ENCODE data around the gene ASAP2.

Gene ASAP2

DNA sequence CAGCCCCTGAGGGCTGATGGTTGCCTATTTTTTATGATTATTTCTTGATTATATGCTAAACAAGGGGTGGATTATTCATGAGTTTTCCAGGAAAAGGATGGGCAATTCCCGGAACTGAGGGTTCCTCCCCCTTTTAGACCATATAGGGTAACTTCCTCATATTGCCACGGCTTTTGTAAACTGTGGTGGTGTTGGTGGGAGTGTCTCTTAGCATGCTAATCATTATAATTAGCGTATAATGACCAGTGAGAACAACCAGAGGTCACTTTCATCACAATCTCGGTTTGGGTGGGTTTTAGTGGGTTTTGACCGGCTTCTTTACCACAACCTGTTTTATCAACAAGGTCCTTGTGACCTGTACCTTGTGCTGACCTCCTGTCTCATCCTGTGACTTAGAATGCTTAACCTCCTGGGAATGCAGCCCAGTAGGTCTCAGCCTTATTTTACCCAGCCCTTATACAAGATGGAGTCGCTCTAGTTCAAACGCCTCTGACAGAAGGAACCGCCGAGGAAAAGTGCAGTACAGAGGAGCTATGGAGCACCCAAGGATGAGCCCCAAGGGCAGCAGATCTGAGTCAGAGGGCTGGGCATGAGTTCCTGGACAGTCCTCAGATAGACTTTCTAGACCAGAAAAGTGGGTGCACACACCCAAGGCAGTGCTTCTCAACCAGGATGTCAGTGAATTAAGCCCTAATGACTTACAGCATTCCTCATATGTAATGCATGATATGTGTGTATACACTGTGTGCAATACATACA lies 37.1 kb upstream of the ASAP2 start:
- Histone ChIP-seq H2BK12ac (ENCODE audit: low read length) (no peak overlapping the region), H3K4ac (ENCODE audit: low read length) (no peak overlapping the region), H3K4me3 (ENCODE audit: low read length in 2 of 2) (no peak overlapping the region), H3K9me3 (replicated peaks in 1 of 2; ENCODE audit: control insufficient read depth in 2 of 2, insufficient read depth in 1 of 2, low read depth in 1 of 2, low read length in 2 of 2) (no peaks in the 10 kb centered on the region), H3K18ac (ENCODE audit: low read length) (no peak overlapping the region), H4K8ac (ENCODE audit: low read depth, low read length) (no peak overlapping the region), H3K36me3 (replicated peaks in 1 of 2; ENCODE audit: control insufficient read depth in 2 of 2, insufficient read depth in 2 of 2, low read length in 2 of 2) (no peaks in the 10 kb centered on the region), H3K14ac (ENCODE audit: low read length) (no peak overlapping the region), H3K27me3 (ENCODE audit: control insufficient read depth in 3 of 3, insufficient read depth in 3 of 3, low read depth in 1 of 3, low read length in 3 of 3) (no peaks in the 10 kb centered on the region), H2BK120ac (ENCODE audit: low read depth, low read length) (no peak overlapping the region), H3K9ac (ENCODE audit: low read depth, low read length, poor library complexity) (no peak overlapping the region), H4K91ac (ENCODE audit: low read depth, low read length, poor library complexity) (no peak overlapping the region), H3K4me1 (ENCODE audit: control insufficient read depth in 2 of 2, insufficient read depth in 1 of 2, low read depth in 1 of 2, low read length in 2 of 2) (peaks cover 6 to 15% of the 10 kb centered on the region in 2 donors), H3K4me2 (ENCODE audit: insufficient read depth, low read length, poor library complexity, severe bottlenecking) (no peak overlapping the region), H2BK15ac (ENCODE audit: low read length) (no peak overlapping the region), H2AK5ac (ENCODE audit: low read depth, low read length) (no peak overlapping the region), H3K79me1 (ENCODE audit: low read depth, low read length) (no peaks in the 10 kb centered on the region), H3K23ac (ENCODE audit: low read depth, low read length, poor library complexity) (no peak overlapping the region), H3K27ac (replicated peaks; ENCODE audit: low read length) (no peak overlapping the region), H2BK5ac (ENCODE audit: low read length) (no peak overlapping the region), H2AFZ (ENCODE audit: low read length) (no peak overlapping the region)
- no peak for DNase-seq (ENCODE audit: low spot score)
- WGBS, 2 donors (ENCODE audit: extremely low coverage in 2 of 2, insufficient read length in 2 of 2, insufficient replicate concordance in 1 of 2) = no CpG with 5 or more reads among the region's 9 CpGs

DNA sequence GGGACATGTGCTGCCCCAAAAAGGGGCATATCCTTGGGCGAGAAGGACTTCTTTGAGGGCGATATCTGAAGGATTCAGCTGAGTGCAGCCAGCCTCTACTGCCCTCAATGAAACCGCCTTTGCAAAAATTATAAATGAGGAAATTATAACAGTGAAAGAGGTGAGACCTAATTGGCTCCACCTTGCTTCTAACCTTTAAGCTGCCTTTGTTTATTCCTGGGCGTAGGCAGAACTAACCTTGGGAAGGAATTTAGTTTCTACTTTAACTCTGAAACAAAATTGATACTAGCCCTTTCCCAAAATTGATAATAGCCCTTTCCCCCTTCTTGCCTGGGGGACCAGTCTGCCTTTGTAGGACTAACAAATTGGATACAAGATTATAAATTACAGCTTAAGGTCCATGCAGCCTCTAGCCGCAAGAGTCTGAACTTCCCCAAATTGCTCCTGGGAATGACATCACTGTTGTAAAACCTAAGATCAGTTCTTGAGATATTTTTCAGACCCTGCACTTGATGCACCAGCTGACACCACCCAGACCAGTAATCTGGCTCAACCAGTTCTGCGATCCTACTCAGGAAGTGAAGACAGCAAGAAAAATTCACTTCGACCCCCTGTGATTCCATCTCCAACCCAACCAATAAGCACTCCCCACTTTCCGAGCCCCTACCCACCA lies 36.0 kb upstream of the ASAP2 start:
- Histone ChIP-seq H2AK5ac (ENCODE audit: low read depth, low read length) (no peak overlapping the region), H2BK120ac (ENCODE audit: low read depth, low read length) (no peak overlapping the region), H4K8ac (ENCODE audit: low read depth, low read length) (no peak overlapping the region), H3K36me3 (replicated peaks in 1 of 2; ENCODE audit: control insufficient read depth in 2 of 2, insufficient read depth in 2 of 2, low read length in 2 of 2) (no peaks in the 10 kb centered on the region), H3K14ac (ENCODE audit: low read length) (no peak overlapping the region), H3K9ac (ENCODE audit: low read depth, low read length, poor library complexity) (no peak overlapping the region), H2BK5ac (ENCODE audit: low read length) (no peak overlapping the region), H3K27me3 (ENCODE audit: control insufficient read depth in 3 of 3, insufficient read depth in 3 of 3, low read depth in 1 of 3, low read length in 3 of 3) (no peaks in the 10 kb centered on the region), H3K79me1 (ENCODE audit: low read depth, low read length) (no peaks in the 10 kb centered on the region), H3K9me3 (replicated peaks in 1 of 2; ENCODE audit: control insufficient read depth in 2 of 2, insufficient read depth in 1 of 2, low read depth in 1 of 2, low read length in 2 of 2) (no peaks in the 10 kb centered on the region), H3K27ac (replicated peaks; ENCODE audit: low read length) (no peak overlapping the region), H3K4me3 (ENCODE audit: low read length in 2 of 2) (no peak overlapping the region), H3K4ac (ENCODE audit: low read length) (no peak overlapping the region), H4K91ac (ENCODE audit: low read depth, low read length, poor library complexity) (no peak overlapping the region), H2BK12ac (ENCODE audit: low read length) (no peak overlapping the region), H3K4me1 (ENCODE audit: control insufficient read depth in 2 of 2, insufficient read depth in 1 of 2, low read depth in 1 of 2, low read length in 2 of 2) (peaks cover 6 to 15% of the 10 kb centered on the region in 2 donors), H3K18ac (ENCODE audit: low read length) (no peak overlapping the region), H3K23ac (ENCODE audit: low read depth, low read length, poor library complexity) (no peak overlapping the region), H2AFZ (ENCODE audit: low read length) (no peak overlapping the region), H3K4me2 (ENCODE audit: insufficient read depth, low read length, poor library complexity, severe bottlenecking) (no peak overlapping the region), H2BK15ac (ENCODE audit: low read length) (no peak overlapping the region)
- DNase-seq (ENCODE audit: low spot score) = no peak
- no CpG with 5 or more reads among the region's 8 CpGs for WGBS, 2 donors (ENCODE audit: extremely low coverage in 2 of 2, insufficient read length in 2 of 2, insufficient replicate concordance in 1 of 2)

DNA sequence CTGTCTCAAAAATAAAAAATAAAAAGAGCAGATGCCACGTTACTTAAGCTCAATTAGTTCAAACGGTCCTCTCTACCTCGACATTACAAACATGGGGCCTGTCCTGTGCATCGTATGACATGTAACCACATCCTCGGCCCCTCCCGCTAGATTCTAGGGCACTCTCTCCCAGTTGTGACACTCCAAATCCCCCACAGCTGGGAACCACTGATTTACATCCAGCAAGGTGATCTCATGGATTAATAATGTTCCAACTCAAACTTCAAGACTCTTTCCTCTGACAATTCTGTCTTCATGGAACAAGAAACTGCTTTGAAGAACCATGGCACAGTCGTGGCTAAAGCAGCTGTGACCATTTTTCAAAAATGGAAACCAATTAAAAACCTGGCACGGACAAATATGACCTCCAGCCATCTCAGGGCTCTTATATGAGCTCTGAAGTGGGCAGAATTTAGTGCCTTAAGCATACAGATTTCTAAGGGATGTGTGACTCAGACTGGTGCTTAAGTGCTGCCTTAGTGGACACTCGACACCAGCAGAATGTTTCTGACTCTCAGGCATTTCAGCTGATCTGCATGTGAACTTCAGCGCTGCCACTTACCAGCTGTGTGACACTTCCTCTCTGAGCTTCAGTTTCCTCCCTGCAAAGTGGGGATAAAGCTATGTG lies 31.7 kb upstream of the ASAP2 start:
- no peaks in the 10 kb centered on the region for H3K36me3 ChIP-seq (replicated peaks in 1 of 2; ENCODE audit: control insufficient read depth in 2 of 2, insufficient read depth in 2 of 2, low read length in 2 of 2)
- DNase-seq (ENCODE audit: low spot score) = no peak
- no peak overlapping the region for H2BK12ac ChIP-seq (ENCODE audit: low read length)
- peaks cover 5 to 17% of the 10 kb centered on the region in 2 donors for H3K4me1 ChIP-seq (ENCODE audit: control insufficient read depth in 2 of 2, insufficient read depth in 1 of 2, low read depth in 1 of 2, low read length in 2 of 2)
- no peak overlapping the region for H3K4ac ChIP-seq (ENCODE audit: low read length)
- WGBS, 2 donors (ENCODE audit: extremely low coverage in 2 of 2, insufficient read length in 2 of 2, insufficient replicate concordance in 1 of 2) = no CpG with 5 or more reads among the region's 10 CpGs
- H4K91ac ChIP-seq (ENCODE audit: low read depth, low read length, poor library complexity) = no peak overlapping the region
- no peak overlapping the region for H2BK5ac ChIP-seq (ENCODE audit: low read length)
- no peak overlapping the region for H3K27ac ChIP-seq (replicated peaks; ENCODE audit: low read length)
- no peak overlapping the region for H4K8ac ChIP-seq (ENCODE audit: low read depth, low read length)
- no peak overlapping the region for H3K9ac ChIP-seq (ENCODE audit: low read depth, low read length, poor library complexity)
- no peak overlapping the region for H2AK5ac ChIP-seq (ENCODE audit: low read depth, low read length)
- no peak overlapping the region for H3K14ac ChIP-seq (ENCODE audit: low read length)
- H2BK15ac ChIP-seq (ENCODE audit: low read length) = no peak overlapping the region
- H2AFZ ChIP-seq (ENCODE audit: low read length) = no peak overlapping the region
- no peaks in the 10 kb centered on the region for H3K27me3 ChIP-seq (ENCODE audit: control insufficient read depth in 3 of 3, insufficient read depth in 3 of 3, low read depth in 1 of 3, low read length in 3 of 3)
- no peak overlapping the region for H2BK120ac ChIP-seq (ENCODE audit: low read depth, low read length)
- no peaks in the 10 kb centered on the region for H3K9me3 ChIP-seq (replicated peaks in 1 of 2; ENCODE audit: control insufficient read depth in 2 of 2, insufficient read depth in 1 of 2, low read depth in 1 of 2, low read length in 2 of 2)
- no peaks in the 10 kb centered on the region for H3K79me1 ChIP-seq (ENCODE audit: low read depth, low read length)
- H3K4me2 ChIP-seq (ENCODE audit: insufficient read depth, low read length, poor library complexity, severe bottlenecking) = no peak overlapping the region
- no peak overlapping the region for H3K23ac ChIP-seq (ENCODE audit: low read depth, low read length, poor library complexity)
- H3K4me3 ChIP-seq (ENCODE audit: low read length in 2 of 2) = no peak overlapping the region
- H3K18ac ChIP-seq (ENCODE audit: low read length) = no peak overlapping the region
